ENCODE results near the gene PPIP5K1. TPM values are rescaled to one million over a fixed set of nuclear protein-coding genes. Genes with fewer than 3 reads are reported as not detected.
"Not testable (repeated sequence)": the region's sequence is repeated elsewhere in the genome, so short reads cannot be mapped to it uniquely, and the experiment has no call there.

PPIP5K1 gene
- total RNA-seq, 1 donor from 2014 or later = 31.6 TPM

GRCh38 chr15:43592841-43593240 is 2.8 kb upstream of the PPIP5K1 start:
- DNase-seq; intact Hi-C loops (cut with DNase I); H3K27me3 ChIP-seq (ENCODE audit: low read depth); H3K4me1 ChIP-seq; H3K9me3 ChIP-seq; H3K36me3 ChIP-seq; ATAC-seq; H3K27ac ChIP-seq; H3K4me3 ChIP-seq: not testable (repeated sequence)

GRCh38 chr15:43574607-43575006 is 15.4 kb downstream of the PPIP5K1 start:
- intact Hi-C loops (cut with DNase I); H3K27me3 ChIP-seq (ENCODE audit: low read depth); H3K4me1 ChIP-seq; H3K36me3 ChIP-seq; H3K9me3 ChIP-seq; ATAC-seq; DNase-seq; H3K4me3 ChIP-seq; H3K27ac ChIP-seq: not testable (repeated sequence)

GRCh38 chr15:43566615-43567014 is 23.4 kb downstream of the PPIP5K1 start:
- H3K4me3 ChIP-seq; intact Hi-C loops (cut with DNase I); ATAC-seq; H3K27ac ChIP-seq; H3K4me1 ChIP-seq; DNase-seq; H3K36me3 ChIP-seq; H3K27me3 ChIP-seq (ENCODE audit: low read depth); H3K9me3 ChIP-seq: not testable (repeated sequence)

GRCh38 chr15:43563793-43564192 is 26.2 kb downstream of the PPIP5K1 start:
- not testable (repeated sequence) for H3K27me3 ChIP-seq (ENCODE audit: low read depth); H3K9me3 ChIP-seq; DNase-seq

GRCh38 chr15:43562753-43563152 is 27.3 kb downstream of the PPIP5K1 start:
- H3K9me3 ChIP-seq; H3K4me3 ChIP-seq; H3K27me3 ChIP-seq (ENCODE audit: low read depth); intact Hi-C loops (cut with DNase I); H3K36me3 ChIP-seq; DNase-seq; H3K4me1 ChIP-seq; H3K27ac ChIP-seq; ATAC-seq: not testable (repeated sequence)

More at GRCh38 chr15:43563793-43564192, 26.2 kb downstream of the PPIP5K1 start:
- H3K4me1 ChIP-seq; H3K27ac ChIP-seq; ATAC-seq; H3K4me3 ChIP-seq; H3K36me3 ChIP-seq; intact Hi-C loops (cut with DNase I): not testable (repeated sequence)

- no peak for DNase-seq
- no peak for ATAC-seq
- Histone ChIP-seq H3K4me3 (no peak overlapping the region), H3K9me3 (peaks cover under 1% of the 10 kb centered on the region), H3K4me1 (no peaks in the 10 kb centered on the region), H3K27me3 (ENCODE audit: low read depth) (no peaks in the 10 kb centered on the region), H3K36me3 (peaks cover 21% of the 10 kb centered on the region), H3K27ac (no peak overlapping the region)
- intact Hi-C loops (cut with DNase I) = no loop called here
- TF ChIP-seq CTCF (IDR thresholded peaks at IDR 0.05) = no peak
Observed at GRCh38 chr15:43552986-43553385, 37.0 kb downstream of the PPIP5K1 start.

- no peak overlapping the region for H3K27ac ChIP-seq
- peaks cover 20% of the 10 kb centered on the region for H3K36me3 ChIP-seq
- no peak overlapping the region for H3K4me3 ChIP-seq
- ATAC-seq (no peak), DNase-seq (no peak)
- H3K27me3 ChIP-seq (ENCODE audit: low read depth) = no peaks in the 10 kb centered on the region
- intact Hi-C loops (cut with DNase I) = no loop called here
- no peak for TF ChIP-seq CTCF (IDR thresholded peaks at IDR 0.05)
- no peaks in the 10 kb centered on the region for H3K4me1 ChIP-seq
- peaks cover 7% of the 10 kb centered on the region for H3K9me3 ChIP-seq
Observed at GRCh38 chr15:43552256-43552655, 37.8 kb downstream of the PPIP5K1 start.

- no peaks in the 10 kb centered on the region for H3K4me1 ChIP-seq
- no peaks in the 10 kb centered on the region for H3K27me3 ChIP-seq (ENCODE audit: low read depth)
- H3K27ac ChIP-seq = no peak overlapping the region
- intact Hi-C loops (cut with DNase I) = no loop called here
- DNase-seq = no peak
- no peak for ATAC-seq
- H3K36me3 ChIP-seq = peaks cover 12% of the 10 kb centered on the region
- H3K4me3 ChIP-seq = no peak overlapping the region
- no peak for TF ChIP-seq CTCF (IDR thresholded peaks at IDR 0.05)
- peaks cover 7% of the 10 kb centered on the region for H3K9me3 ChIP-seq
Observed at GRCh38 chr15:43550527-43551363, 39.3 kb downstream of the PPIP5K1 start.

All from lower lobe of right lung (tissue), 2 donors.